ENCODE measurements around the gene ADGRL2. TPM values are rescaled to one million over a fixed set of nuclear protein-coding genes. Genes with fewer than 3 reads are reported as not detected.

Gene ADGRL2
- total RNA-seq, 4 donors from 2014 or later: 110 to 180 (median 154) TPM

DNA sequence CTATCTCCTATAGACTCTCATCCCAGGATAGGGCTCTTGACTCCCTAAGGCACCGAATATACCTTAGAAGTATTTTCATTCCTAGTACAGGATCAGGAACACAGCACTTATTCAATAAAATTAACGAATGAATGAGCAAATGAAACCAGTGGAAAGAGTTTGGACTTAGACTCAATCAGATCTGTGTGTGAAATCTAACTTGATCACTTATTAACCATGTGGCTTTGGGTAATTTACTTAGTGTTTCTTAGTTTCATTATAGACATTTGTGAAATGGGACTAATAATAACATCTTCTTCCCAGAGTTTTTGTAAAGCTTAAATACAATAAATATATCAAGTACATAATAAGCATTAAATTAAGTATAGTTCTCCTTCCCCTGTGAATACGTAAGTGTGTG lies 230.1 kb downstream of the ADGRL2 start:
- WGBS, 2 donors: 93 to 94% methylated on average over 3 of the region's 3 CpGs
- intact Hi-C loops (cut with DNase I): no loop called here
- DNase-seq: no peak
- Histone ChIP-seq H3K27ac (no peak overlapping the region), H3K36me3 (no peaks in the 10 kb centered on the region), H3K9me3 (no peaks in the 10 kb centered on the region), H3K4me1 (no peaks in the 10 kb centered on the region), H3K4me3 (replicated peaks in 1 of 3) (no peak overlapping the region), H3K27me3 (no peaks in the 10 kb centered on the region)
- TF ChIP-seq, protein P1, sequence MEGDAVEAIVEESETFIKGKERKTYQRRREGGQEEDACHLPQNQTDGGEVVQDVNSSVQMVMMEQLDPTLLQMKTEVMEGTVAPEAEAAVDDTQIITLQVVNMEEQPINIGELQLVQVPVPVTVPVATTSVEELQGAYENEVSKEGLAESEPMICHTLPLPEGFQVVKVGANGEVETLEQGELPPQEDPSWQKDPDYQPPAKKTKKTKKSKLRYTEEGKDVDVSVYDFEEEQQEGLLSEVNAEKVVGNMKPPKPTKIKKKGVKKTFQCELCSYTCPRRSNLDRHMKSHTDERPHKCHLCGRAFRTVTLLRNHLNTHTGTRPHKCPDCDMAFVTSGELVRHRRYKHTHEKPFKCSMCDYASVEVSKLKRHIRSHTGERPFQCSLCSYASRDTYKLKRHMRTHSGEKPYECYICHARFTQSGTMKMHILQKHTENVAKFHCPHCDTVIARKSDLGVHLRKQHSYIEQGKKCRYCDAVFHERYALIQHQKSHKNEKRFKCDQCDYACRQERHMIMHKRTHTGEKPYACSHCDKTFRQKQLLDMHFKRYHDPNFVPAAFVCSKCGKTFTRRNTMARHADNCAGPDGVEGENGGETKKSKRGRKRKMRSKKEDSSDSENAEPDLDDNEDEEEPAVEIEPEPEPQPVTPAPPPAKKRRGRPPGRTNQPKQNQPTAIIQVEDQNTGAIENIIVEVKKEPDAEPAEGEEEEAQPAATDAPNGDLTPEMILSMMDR (IDR thresholded peaks at IDR 0.05): no peak
- TF ChIP-seq POLR2A (IDR thresholded peaks at IDR 0.05): no peak

DNA sequence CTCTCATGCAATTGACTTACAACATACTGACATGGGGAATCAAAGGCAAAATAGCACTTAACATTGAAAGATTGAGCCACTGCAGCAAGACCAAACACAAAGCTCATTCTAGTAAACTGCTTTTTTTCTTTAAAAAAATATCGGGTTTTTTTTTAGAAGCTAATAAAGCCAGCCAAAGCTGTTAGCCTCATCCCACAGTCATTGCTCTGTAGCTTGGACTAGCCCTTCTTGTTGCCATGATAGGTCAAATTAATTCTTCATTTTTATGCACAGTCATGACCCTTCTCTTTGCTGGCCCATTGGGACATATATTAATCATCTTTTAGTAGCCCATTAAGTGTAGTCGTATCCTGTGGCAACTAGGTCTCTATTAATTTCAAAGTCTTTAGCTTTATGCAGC lies 231.3 kb downstream of the ADGRL2 start:
- no peaks in the 10 kb centered on the region for H3K9me3 ChIP-seq
- TF ChIP-seq POLR2A (IDR thresholded peaks at IDR 0.05): no peak
- TF ChIP-seq, protein P1 (IDR thresholded peaks at IDR 0.05): no peak
- no peak overlapping the region for H3K27ac ChIP-seq
- 82 to 86% methylated on average over 2 of the region's 2 CpGs for WGBS, 2 donors
- no peaks in the 10 kb centered on the region for H3K36me3 ChIP-seq
- no peaks in the 10 kb centered on the region for H3K4me1 ChIP-seq
- no peaks in the 10 kb centered on the region for H3K27me3 ChIP-seq
- DNase-seq: no peak
- intact Hi-C loops (cut with DNase I): no loop called here
- no peak overlapping the region for H3K4me3 ChIP-seq (replicated peaks in 1 of 3)

DNA sequence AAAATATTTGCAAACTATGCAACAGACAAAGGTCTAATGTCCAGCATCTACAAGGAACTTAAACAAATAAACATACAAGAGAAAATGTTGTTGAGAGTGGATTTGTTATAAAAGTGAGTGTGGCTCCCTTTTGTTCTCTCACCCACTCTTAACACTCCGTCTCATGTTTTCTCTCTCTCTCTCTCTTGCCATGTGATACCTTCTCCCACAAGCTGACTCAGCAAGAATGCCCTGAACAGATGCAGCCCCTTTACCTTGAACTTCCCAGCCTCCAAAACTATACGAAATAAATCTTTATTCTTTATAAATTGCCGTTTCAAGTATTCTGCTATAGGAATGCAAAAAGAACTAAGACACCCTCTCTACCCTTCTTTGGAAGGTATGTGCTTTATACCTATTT lies 234.1 kb downstream of the ADGRL2 start:
- H3K27me3 ChIP-seq: no peaks in the 10 kb centered on the region

More for the DNA sequence above, 234.1 kb downstream of the ADGRL2 start:
- no peak for DNase-seq
- WGBS, 2 donors: 91 to 92% methylated on average over 3 of the region's 3 CpGs
- Histone ChIP-seq H3K36me3 (no peaks in the 10 kb centered on the region), H3K4me1 (no peaks in the 10 kb centered on the region), H3K9me3 (no peaks in the 10 kb centered on the region), H3K27ac (no peak overlapping the region), H3K4me3 (replicated peaks in 1 of 3) (no peak overlapping the region)
- intact Hi-C loops (cut with DNase I): no loop called here
- TF ChIP-seq, protein P1 (IDR thresholded peaks at IDR 0.05): no peak
- TF ChIP-seq POLR2A (IDR thresholded peaks at IDR 0.05): no peak
